SU-DHL-6 (cell line): Measurements from ENCODE around the gene RHBG.
A peak's percentile ranks its signal among the peaks of the same experiment; 100 is the strongest.

ENCODE experiments used
- H2AFZ ChIP-seq: fragments of 200-600 bp; sonication (generic); 2 replicates; pipeline ENCODE4 v1.6.1; 2014; ENCODE audit warnings: low read depth, mild to moderate bottlenecking, moderate library complexity, mixed read lengths, antibody characterized with exemption, low read length; ENCODE audit not compliant: severe bottlenecking
- H3F3A ChIP-seq: fragments of 200-600 bp; shearing (Covaris generic); 2 replicates; pipeline ENCODE4 v1.6.0; 2016; ENCODE audit warnings: antibody characterized with exemption, mild to moderate bottlenecking; ENCODE audit not compliant: insufficient read depth
- H3K27ac ChIP-seq: fragments of 200-600 bp; sonication (generic); 2 replicates; pipeline ENCODE4 v1.5.1; 2016; ENCODE audit warnings: low read depth, mild to moderate bottlenecking, low read length, moderate library complexity, mixed read lengths
- H3K27me3 ChIP-seq: fragments of 200-600 bp; sonication (generic), shearing (Covaris generic); 2 replicates; pipeline ENCODE4 v1.6.0; 2014; ENCODE audit warnings: mild to moderate bottlenecking, low read length
- H3K36me3 ChIP-seq: fragments of 200-600 bp; sonication (generic); 2 replicates; pipeline ENCODE4 v1.6.1; 2014; ENCODE audit warnings: mild to moderate bottlenecking, low read length, mixed read lengths
- H3K4me2 ChIP-seq: fragments of 300-600, 200-600 bp; shearing (Covaris generic), sonication (generic); 2 replicates; pipeline ENCODE4 v1.6.0; 2014; ENCODE audit warnings: low read length, low read depth, mild to moderate bottlenecking; ENCODE audit not compliant: poor library complexity, severe bottlenecking
- H3K4me3 ChIP-seq: fragments of 200-600 bp; sonication (generic); 2 replicates; pipeline ENCODE4 v1.5.1; 2014; ENCODE audit warnings: antibody characterized with exemption, low read length, mild to moderate bottlenecking, mixed read lengths; ENCODE audit not compliant: insufficient read depth, poor library complexity, severe bottlenecking
- H3K79me2 ChIP-seq: fragments of 200-600 bp; sonication (generic); 2 replicates; pipeline ENCODE4 v1.6.1; 2014; ENCODE audit warnings: mild to moderate bottlenecking, low read length, moderate library complexity; ENCODE audit not compliant: insufficient read depth
- H3K9ac ChIP-seq: fragments of 200-600 bp; sonication (generic); 2 replicates; pipeline ENCODE4 v1.7.0; 2014; ENCODE audit warnings: mild to moderate bottlenecking, low read length
- H3K9me2 ChIP-seq: fragments of 200-600 bp; sonication (generic); replicated peaks from 2 replicates; pipeline ENCODE4 v1.6.1; 2014; ENCODE audit warnings: low read length; ENCODE audit not compliant: insufficient read depth
- H3K9me3 ChIP-seq: fragments of 200-600 bp; sonication (generic); 2 replicates; pipeline ENCODE4 v1.6.1; 2014; ENCODE audit warnings: low read length, mixed read lengths; ENCODE audit not compliant: insufficient read depth
- H4K20me1 ChIP-seq: fragments of 200-600 bp; sonication (generic); 2 replicates; pipeline ENCODE4 v1.6.1; 2014; ENCODE audit warnings: low read depth, mild to moderate bottlenecking, antibody characterized with exemption, low read length, moderate library complexity, mixed read lengths
- CTCF ChIP-seq: fragments of 200-600 bp; sonication (generic); IDR thresholded peaks from one replicate; pipeline ENCODE4 v1.5.1; 2017; ENCODE audit warnings: antibody characterized with exemption, mild to moderate bottlenecking, low read length, moderate library complexity; ENCODE audit not compliant: insufficient read depth, poor library complexity, severe bottlenecking
- EZH2phosphoT487 ChIP-seq: fragments of 200-600 bp; sonication (generic), shearing (Covaris generic); conservative IDR thresholded peaks from 2 replicates; pipeline ENCODE4 v1.6.1; 2018; ENCODE audit warnings: mild to moderate bottlenecking, antibody characterized with exemption, low read length, moderate library complexity, mixed read lengths

The RHBG gene

GRCh38 chr1:156417401-156418020 lies 48.5 kb downstream of the RHBG start:
- Histone ChIP-seq H3K9me2 (no peaks in the 10 kb centered on the region), H2AFZ (no peak overlapping the region), H3K4me3 (no peak overlapping the region), H3K79me2 (no peaks in the 10 kb centered on the region), H3K27ac (no peak overlapping the region), H3K9ac (no peak overlapping the region), H3K27me3 (no peaks in the 10 kb centered on the region), H3F3A (no peaks in the 10 kb centered on the region), H3K4me2 (no peak overlapping the region), H3K9me3 (no peaks in the 10 kb centered on the region), H4K20me1 (no peaks in the 10 kb centered on the region), H3K36me3 (no peaks in the 10 kb centered on the region)
- TF ChIP-seq CTCF = no peak
- TF ChIP-seq EZH2phosphoT487 = no peak

GRCh38 chr1:156418416-156419070 lies 49.5 kb downstream of the RHBG start:
- Histone ChIP-seq H3K79me2 (no peaks in the 10 kb centered on the region), H3K36me3 (no peaks in the 10 kb centered on the region), H3K4me2 (no peak overlapping the region), H3K9ac (no peak overlapping the region), H3K9me3 (no peaks in the 10 kb centered on the region), H4K20me1 (no peaks in the 10 kb centered on the region), H3K27ac (no peak overlapping the region), H3K27me3 (no peaks in the 10 kb centered on the region), H3F3A (no peaks in the 10 kb centered on the region), H2AFZ (no peak overlapping the region), H3K9me2 (no peaks in the 10 kb centered on the region), H3K4me3 (no peak overlapping the region)
- TF ChIP-seq EZH2phosphoT487 = no peak
- no peak for TF ChIP-seq CTCF

GRCh38 chr1:156419854-156420204 lies 50.8 kb downstream of the RHBG start:
- Histone ChIP-seq H3K79me2 (no peaks in the 10 kb centered on the region), H3K36me3 (no peaks in the 10 kb centered on the region), H3K9me2 (no peaks in the 10 kb centered on the region), H4K20me1 (no peaks in the 10 kb centered on the region), H3K4me2 (peak overlapping the region; percentile 53), H3K9me3 (no peaks in the 10 kb centered on the region), H3K27me3 (no peaks in the 10 kb centered on the region), H3F3A (no peaks in the 10 kb centered on the region), H3K4me3 (peak overlapping the region; percentile 37), H3K27ac (no peak overlapping the region), H2AFZ (peak overlapping the region; percentile 29), H3K9ac (no peak overlapping the region)
- TF ChIP-seq CTCF = peak; percentile 52
- TF ChIP-seq EZH2phosphoT487 = no peak
